NCI-H2107 (cell line): ENCODE results near the gene CNIH3.

Experiments used
- DNase-seq: peaks from one replicate; lab custom pipeline; 2025; lab: John Stamatoyannopoulos, UW

CNIH3 gene

GRCh38 chr1:224721000-224721399 is 104.9 kb downstream of the CNIH3 start:
- DNase-seq = no peak

GRCh38 chr1:224722838-224723237 is 106.7 kb downstream of the CNIH3 start:
- no peak for DNase-seq

GRCh38 chr1:224724566-224724965 is 108.4 kb downstream of the CNIH3 start:
- no peak for DNase-seq

GRCh38 chr1:224726441-224727182 is 110.5 kb downstream of the CNIH3 start:
- DNase-seq = no peak

- DNase-seq = no peak
Observed at GRCh38 chr1:224727351-224728289, 111.5 kb downstream of the CNIH3 start.

GRCh38 chr1:224730540-224730939 is 114.4 kb downstream of the CNIH3 start:
- no peak for DNase-seq

- DNase-seq = no peak
Observed at GRCh38 chr1:224730965-224731364, 114.8 kb downstream of the CNIH3 start.

GRCh38 chr1:224731633-224732032 is 115.5 kb downstream of the CNIH3 start:
- DNase-seq = no peak

GRCh38 chr1:224732377-224733026 is 116.4 kb downstream of the CNIH3 start:
- DNase-seq = no peak

GRCh38 chr1:224733027-224733911 is 117.2 kb downstream of the CNIH3 start:
- DNase-seq = peak; percentile 77

- no peak for DNase-seq
Observed at GRCh38 chr1:224734261-224734935, 118.3 kb downstream of the CNIH3 start.

GRCh38 chr1:224735159-224735558 is 119.0 kb downstream of the CNIH3 start:
- DNase-seq = no peak

GRCh38 chr1:224736619-224737352 is 120.7 kb downstream of the CNIH3 start:
- no peak for DNase-seq

- no peak for DNase-seq
Observed at GRCh38 chr1:224737353-224737727, 121.2 kb downstream of the CNIH3 start.

GRCh38 chr1:224739303-224739996 is 123.3 kb downstream of the CNIH3 start:
- DNase-seq = no peak

GRCh38 chr1:224739997-224740684 is 124.0 kb downstream of the CNIH3 start:
- DNase-seq = no peak

- no peak for DNase-seq
Observed at GRCh38 chr1:224740685-224741052, 124.6 kb downstream of the CNIH3 start.

- DNase-seq = no peak
Observed at GRCh38 chr1:224742349-224742748, 126.2 kb downstream of the CNIH3 start.

GRCh38 chr1:224743608-224744164 is 127.6 kb downstream of the CNIH3 start:
- DNase-seq = no peak
